Measurements from ENCODE around the gene SPESP1. TPM values are rescaled to one million over a fixed set of nuclear protein-coding genes. Genes with fewer than 3 reads are reported as not detected.

The SPESP1 gene
- polyA plus RNA-seq, 1 of the 3 experiments (the other 2 are of a cell fraction): not detected

DNA sequence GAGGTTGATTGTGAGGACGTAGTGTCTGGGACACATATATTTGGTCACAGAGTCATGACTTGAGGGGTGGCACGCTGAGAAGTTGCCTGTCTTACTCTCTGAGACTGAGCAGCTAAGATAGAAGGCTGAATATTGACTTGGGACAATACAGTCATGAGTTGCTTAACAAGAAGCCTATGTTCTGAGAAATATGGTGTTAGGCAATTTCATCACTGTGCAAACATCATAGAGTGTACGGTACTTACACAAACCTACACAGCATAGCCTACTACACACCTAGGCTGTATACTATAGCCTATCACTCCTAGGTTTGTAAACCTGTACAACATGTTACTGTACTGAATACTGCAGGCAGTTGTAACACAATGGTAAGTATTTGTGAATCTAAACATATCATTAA, 30.3 kb upstream of the SPESP1 start:
- no peaks in the 10 kb centered on the region for H3K4me1 ChIP-seq (ENCODE audit: control insufficient read depth in 1 of 2, insufficient read depth in 2 of 2, low read depth in 1 of 2, low read length in 1 of 2)
- no peaks in the 10 kb centered on the region for H3K9me2 ChIP-seq
- no peak for DNase-seq
- no peak overlapping the region for H3K4me2 ChIP-seq
- CTCF ChIA-PET: interaction anchor here (1.0 to 1.2 kb wide), 2 partner anchors 25 kb away, joined by 3 to 5 read pairs; no protein-coding TSS in a partner anchor
- no peak for TF ChIP-seq REST (IDR thresholded peaks at IDR 0.05; ENCODE audit: low read depth, low read length)
- TF ChIP-seq MEF2A (IDR thresholded peaks at IDR 0.05; ENCODE audit: borderline replicate concordance, low read depth): no peak
- TF ChIP-seq FOSL2 (IDR thresholded peaks at IDR 0.05; ENCODE audit: borderline replicate concordance, low read depth): no peak
- no peak for TF ChIP-seq GATA2 (CRISPR knock-in tag; IDR thresholded peaks at IDR 0.05)
- TF ChIP-seq CHD2 (IDR thresholded peaks at IDR 0.05; ENCODE audit: low read length, partially characterized antibody): no peak
- TF ChIP-seq ELF1 (IDR thresholded peaks at IDR 0.05): no peak
- no peak for TF ChIP-seq POLR2AphosphoS5 (IDR thresholded peaks at IDR 0.05; ENCODE audit: low read depth, low read length)
- no peak for TF ChIP-seq YY1 (IDR thresholded peaks at IDR 0.05; ENCODE audit: low read depth)
- TF ChIP-seq TCF12 (IDR thresholded peaks at IDR 0.05): no peak
- TF ChIP-seq SIN3A (IDR thresholded peaks at IDR 0.05; ENCODE audit: borderline replicate concordance, low read depth, low read length): no peak
- TF ChIP-seq FOXJ3 (CRISPR knock-in tag; IDR thresholded peaks at IDR 0.05): no peak
- H3K27ac ChIP-seq (ENCODE audit: low read depth in 2 of 2, low read length in 1 of 2): no peak overlapping the region
- H3K27me3 ChIP-seq (ENCODE audit: insufficient read depth): peaks cover 32% of the 10 kb centered on the region; the same call in 1 of the 2 replicates
- no peaks in the 10 kb centered on the region for H3K9me3 ChIP-seq
- no peak overlapping the region for H2AFZ ChIP-seq (ENCODE audit: low read depth)
- H3K79me2 ChIP-seq (ENCODE audit: insufficient read depth): no peaks in the 10 kb centered on the region
- H3K9ac ChIP-seq: no peak overlapping the region
- no peaks in the 10 kb centered on the region for H4K20me1 ChIP-seq (ENCODE audit: insufficient read depth)
- POLR2A ChIA-PET: no interaction called here
- WGBS (ENCODE audit: low lambda C conversion rate): 27% methylated on average over 3 of the region's 3 CpGs
- H3F3A ChIP-seq (replicated peaks; ENCODE audit: insufficient read depth): no peaks in the 10 kb centered on the region
- H3K4me3 ChIP-seq (ENCODE audit: low read depth in 2 of 2, low read length in 1 of 2): no peak overlapping the region
- H3K36me3 ChIP-seq (replicated peaks in 1 of 2; ENCODE audit: control insufficient read depth in 1 of 2, insufficient read depth in 2 of 2, low read length in 1 of 2): no peaks in the 10 kb centered on the region

DNA sequence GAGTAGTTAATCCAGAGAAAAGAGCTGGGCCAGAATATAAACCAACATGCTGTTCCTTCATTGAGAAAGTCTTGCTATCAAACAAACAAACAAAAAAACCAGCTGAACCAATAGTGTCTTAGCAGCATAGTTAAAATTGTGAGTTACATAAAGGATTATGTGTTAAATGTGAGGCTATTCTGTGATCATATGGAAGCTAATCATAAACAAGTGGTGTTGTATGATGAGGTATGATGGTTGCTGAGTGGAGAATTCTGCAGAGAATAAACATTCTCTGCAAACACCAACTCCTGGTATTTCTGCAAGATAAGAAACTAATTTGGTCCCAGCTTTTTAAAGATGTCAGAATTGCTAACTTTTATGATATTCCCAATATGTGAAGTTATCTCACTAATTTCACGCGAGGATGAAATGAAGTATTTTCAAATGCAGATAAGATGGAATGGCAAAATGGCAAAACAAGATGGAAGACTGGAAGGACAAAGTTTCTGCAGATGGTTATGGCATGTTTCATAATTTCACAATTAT, 22.9 kb upstream of the SPESP1 start:
- POLR2A ChIA-PET: no interaction called here

More for the DNA sequence above, 22.9 kb upstream of the SPESP1 start:
- no peak overlapping the region for H3K4me3 ChIP-seq (ENCODE audit: low read depth in 2 of 2, low read length in 1 of 2)
- no peaks in the 10 kb centered on the region for H3K9me2 ChIP-seq
- no peaks in the 10 kb centered on the region for H3K4me1 ChIP-seq (ENCODE audit: control insufficient read depth in 1 of 2, insufficient read depth in 2 of 2, low read depth in 1 of 2, low read length in 1 of 2)
- H3K79me2 ChIP-seq (ENCODE audit: insufficient read depth): no peaks in the 10 kb centered on the region
- no peak overlapping the region for H3K4me2 ChIP-seq
- H3K9ac ChIP-seq: no peak overlapping the region
- no peaks in the 10 kb centered on the region for H3K9me3 ChIP-seq
- H3K27ac ChIP-seq (ENCODE audit: low read depth in 2 of 2, low read length in 1 of 2): no peak overlapping the region
- TF ChIP-seq PBX3 (IDR thresholded peaks at IDR 0.05): no peak
- TF ChIP-seq MEF2A (IDR thresholded peaks at IDR 0.05; ENCODE audit: borderline replicate concordance, low read depth): no peak
- no peak for TF ChIP-seq ELF1 (IDR thresholded peaks at IDR 0.05)
- no peak for TF ChIP-seq REST (IDR thresholded peaks at IDR 0.05; ENCODE audit: low read depth, low read length)
- TF ChIP-seq EZH2phosphoT487 (IDR thresholded peaks at IDR 0.05; ENCODE audit: borderline replicate concordance, low read depth): no peak
- no peak for TF ChIP-seq MXI1 (IDR thresholded peaks at IDR 0.05; ENCODE audit: low read depth, low read length)
- TF ChIP-seq TCF12 (IDR thresholded peaks at IDR 0.05): no peak
- no peak for TF ChIP-seq NFIC (IDR thresholded peaks at IDR 0.05; ENCODE audit: borderline replicate concordance)
- DNase-seq: no peak
- no peaks in the 10 kb centered on the region for H3K36me3 ChIP-seq (replicated peaks in 1 of 2; ENCODE audit: control insufficient read depth in 1 of 2, insufficient read depth in 2 of 2, low read length in 1 of 2)
- 0 out of 2 replicates have a peak, but pooled peaks cover under 1% of the 10 kb centered on the region for H3K27me3 ChIP-seq (ENCODE audit: insufficient read depth)
- H2AFZ ChIP-seq (ENCODE audit: low read depth): no peak overlapping the region
- CTCF ChIA-PET: interaction anchor here (0.9 to 1.1 kb wide), 3 partner anchors 29 to 353 kb away, joined by 3 to 5 read pairs (median 3); no protein-coding TSS in a partner anchor
- WGBS (ENCODE audit: low lambda C conversion rate): 94% methylated on average over 2 of the region's 2 CpGs
- H3F3A ChIP-seq (replicated peaks; ENCODE audit: insufficient read depth): no peaks in the 10 kb centered on the region
- no peaks in the 10 kb centered on the region for H4K20me1 ChIP-seq (ENCODE audit: insufficient read depth)
